Activated naive CD4-positive, alpha-beta T cell treated with anti-CD3 and anti-CD28 coated beads, Interleukin-2, amount 50 U/mL, for 24 hours (primary cell): Measurements from ENCODE around the gene SRPK2.
"Not testable (repeated sequence)": the region's sequence is repeated elsewhere in the genome, so short reads cannot be mapped to it uniquely, and the experiment has no call there.

ENCODE experiments used
- H3K27ac Mint-ChIP-seq: one replicate; pipeline ENCODE4 v1.8.0; 2021; ENCODE audit warnings: mild to moderate bottlenecking, mixed read lengths
- H3K27me3 Mint-ChIP-seq: one replicate; pipeline ENCODE4 v1.8.0; 2021; ENCODE audit warnings: mixed read lengths
- H3K36me3 Mint-ChIP-seq: one replicate; pipeline ENCODE4 v1.8.0; 2021; ENCODE audit warnings: mixed read lengths
- H3K4me1 Mint-ChIP-seq: one replicate; pipeline ENCODE4 v1.8.0; 2021; ENCODE audit warnings: mixed read lengths
- H3K4me3 Mint-ChIP-seq: one replicate; pipeline ENCODE4 v1.8.0; 2021; ENCODE audit warnings: mild to moderate bottlenecking, mixed read lengths
- H3K9me3 Mint-ChIP-seq: one replicate; pipeline ENCODE4 v1.8.0; 2021; ENCODE audit warnings: mixed read lengths

SRPK2 gene

GRCh38 chr7:105388356-105389087, at the start of gene SRPK2:
Gene SRPK2 (minus strand): TSS chr7:105388921.
- peaks cover 5% of the 10 kb centered on the region for H3K36me3 Mint-ChIP-seq
- H3K27ac Mint-ChIP-seq: peak within 1 kb of the TSS; percentile 98
- peaks cover 35% of the 10 kb centered on the region for H3K4me1 Mint-ChIP-seq
- no peaks in the 10 kb centered on the region for H3K27me3 Mint-ChIP-seq
- H3K4me3 Mint-ChIP-seq: peak within 1 kb of the TSS; percentile 98
- no peaks in the 10 kb centered on the region for H3K9me3 Mint-ChIP-seq

GRCh38 chr7:105438254-105438653, 49.5 kb upstream of the SRPK2 start:
- Mint-ChIP-seq H3K27me3 (no peaks in the 10 kb centered on the region), H3K27ac (no peak overlapping the region), H3K4me1 (no peaks in the 10 kb centered on the region), H3K4me3 (no peak overlapping the region), H3K9me3 (no peaks in the 10 kb centered on the region), H3K36me3 (no peaks in the 10 kb centered on the region)

- not testable (repeated sequence) for H3K36me3 Mint-ChIP-seq, H3K27ac Mint-ChIP-seq
Measured at GRCh38 chr7:105437356-105437755, 48.6 kb upstream of the SRPK2 start.

GRCh38 chr7:105429746-105430612, 41.3 kb upstream of the SRPK2 start:
- Mint-ChIP-seq H3K36me3 (no peaks in the 10 kb centered on the region), H3K27me3 (no peaks in the 10 kb centered on the region), H3K4me3 (no peak overlapping the region), H3K4me1 (no peaks in the 10 kb centered on the region), H3K9me3 (no peaks in the 10 kb centered on the region), H3K27ac (no peak overlapping the region)

More at GRCh38 chr7:105437356-105437755, 48.6 kb upstream of the SRPK2 start:
- not testable (repeated sequence) for H3K9me3 Mint-ChIP-seq, H3K4me3 Mint-ChIP-seq, H3K27me3 Mint-ChIP-seq, H3K4me1 Mint-ChIP-seq

GRCh38 chr7:105426606-105427146, 38.0 kb upstream of the SRPK2 start:
- H3K9me3 Mint-ChIP-seq: no peaks in the 10 kb centered on the region
- no peaks in the 10 kb centered on the region for H3K27me3 Mint-ChIP-seq
- no peak overlapping the region for H3K4me3 Mint-ChIP-seq
- H3K4me1 Mint-ChIP-seq: no peaks in the 10 kb centered on the region
- H3K36me3 Mint-ChIP-seq: no peaks in the 10 kb centered on the region
- H3K27ac Mint-ChIP-seq: no peak overlapping the region

GRCh38 chr7:105423987-105424386, 35.3 kb upstream of the SRPK2 start:
- Mint-ChIP-seq H3K27ac (no peak overlapping the region), H3K27me3 (no peaks in the 10 kb centered on the region), H3K4me1 (no peaks in the 10 kb centered on the region), H3K4me3 (no peak overlapping the region), H3K36me3 (no peaks in the 10 kb centered on the region), H3K9me3 (no peaks in the 10 kb centered on the region)

- no peak overlapping the region for H3K27ac Mint-ChIP-seq
- H3K27me3 Mint-ChIP-seq: no peaks in the 10 kb centered on the region
- no peaks in the 10 kb centered on the region for H3K36me3 Mint-ChIP-seq
- H3K9me3 Mint-ChIP-seq: no peaks in the 10 kb centered on the region
- H3K4me1 Mint-ChIP-seq: no peaks in the 10 kb centered on the region
- H3K4me3 Mint-ChIP-seq: no peak overlapping the region
Measured at GRCh38 chr7:105413887-105414437, 25.2 kb upstream of the SRPK2 start.

GRCh38 chr7:105410774-105411173, 22.1 kb upstream of the SRPK2 start:
- H3K9me3 Mint-ChIP-seq, H3K27me3 Mint-ChIP-seq, H3K4me3 Mint-ChIP-seq, H3K36me3 Mint-ChIP-seq, H3K27ac Mint-ChIP-seq, H3K4me1 Mint-ChIP-seq: not testable (repeated sequence)

- H3K4me1 Mint-ChIP-seq, H3K27me3 Mint-ChIP-seq, H3K27ac Mint-ChIP-seq, H3K9me3 Mint-ChIP-seq, H3K4me3 Mint-ChIP-seq, H3K36me3 Mint-ChIP-seq: not testable (repeated sequence)
Measured at GRCh38 chr7:105409775-105410174, 21.1 kb upstream of the SRPK2 start.

GRCh38 chr7:105408791-105409410, 20.2 kb upstream of the SRPK2 start:
- Mint-ChIP-seq H3K4me3 (no peak overlapping the region), H3K27ac (no peak overlapping the region), H3K36me3 (no peaks in the 10 kb centered on the region), H3K4me1 (no peaks in the 10 kb centered on the region), H3K9me3 (no peaks in the 10 kb centered on the region), H3K27me3 (no peaks in the 10 kb centered on the region)

GRCh38 chr7:105403128-105403527, 14.4 kb upstream of the SRPK2 start:
- no peaks in the 10 kb centered on the region for H3K27me3 Mint-ChIP-seq
- H3K27ac Mint-ChIP-seq: no peak overlapping the region
- no peaks in the 10 kb centered on the region for H3K4me1 Mint-ChIP-seq
- H3K36me3 Mint-ChIP-seq: no peaks in the 10 kb centered on the region
- H3K4me3 Mint-ChIP-seq: no peak overlapping the region
- H3K9me3 Mint-ChIP-seq: no peaks in the 10 kb centered on the region

- Mint-ChIP-seq H3K4me3 (no peak overlapping the region), H3K27me3 (no peaks in the 10 kb centered on the region), H3K4me1 (no peaks in the 10 kb centered on the region), H3K27ac (no peak overlapping the region), H3K9me3 (no peaks in the 10 kb centered on the region), H3K36me3 (no peaks in the 10 kb centered on the region)
Measured at GRCh38 chr7:105402221-105403095, 13.7 kb upstream of the SRPK2 start.

- no peak overlapping the region for H3K4me3 Mint-ChIP-seq
- no peaks in the 10 kb centered on the region for H3K27me3 Mint-ChIP-seq
- H3K27ac Mint-ChIP-seq: no peak overlapping the region
- no peaks in the 10 kb centered on the region for H3K9me3 Mint-ChIP-seq
- peaks cover 5% of the 10 kb centered on the region for H3K4me1 Mint-ChIP-seq
- H3K36me3 Mint-ChIP-seq: no peaks in the 10 kb centered on the region
Measured at GRCh38 chr7:105399043-105399725, 10.5 kb upstream of the SRPK2 start.

GRCh38 chr7:105396566-105396965, 7.8 kb upstream of the SRPK2 start:
- Mint-ChIP-seq H3K27ac (no peak overlapping the region), H3K4me1 (peaks cover 5% of the 10 kb centered on the region), H3K9me3 (no peaks in the 10 kb centered on the region), H3K4me3 (no peak overlapping the region), H3K27me3 (no peaks in the 10 kb centered on the region), H3K36me3 (no peaks in the 10 kb centered on the region)
